Subcutaneous adipose tissue (tissue), 4 donors: Measurements from ENCODE around the gene HCFC2. TPM values are rescaled to one million over a fixed set of nuclear protein-coding genes. Genes with fewer than 3 reads are reported as not detected.

Experiments used
- total RNA-seq, 4 donors: library from RNA; depleted of rRNA; stranded (reverse); fragments of >200 nt; gene quantifications; one replicate each; pipeline ENCODE4 v1.1.0, GENCODE V29; 2016
- TF ChIP-seq, protein P1 (sequence below): fragments of 450-650 bp; IDR thresholded peaks from one replicate; pipeline ENCODE4 v1.5.1; 2016; ENCODE audit warnings: low read depth, mild to moderate bottlenecking, control low read depth, antibody characterized with exemption, moderate library complexity

Gene HCFC2
- total RNA-seq, 4 donors from 2014 or later: 23.3 to 34.7 (median 29.4) TPM

- TF ChIP-seq, protein P1, sequence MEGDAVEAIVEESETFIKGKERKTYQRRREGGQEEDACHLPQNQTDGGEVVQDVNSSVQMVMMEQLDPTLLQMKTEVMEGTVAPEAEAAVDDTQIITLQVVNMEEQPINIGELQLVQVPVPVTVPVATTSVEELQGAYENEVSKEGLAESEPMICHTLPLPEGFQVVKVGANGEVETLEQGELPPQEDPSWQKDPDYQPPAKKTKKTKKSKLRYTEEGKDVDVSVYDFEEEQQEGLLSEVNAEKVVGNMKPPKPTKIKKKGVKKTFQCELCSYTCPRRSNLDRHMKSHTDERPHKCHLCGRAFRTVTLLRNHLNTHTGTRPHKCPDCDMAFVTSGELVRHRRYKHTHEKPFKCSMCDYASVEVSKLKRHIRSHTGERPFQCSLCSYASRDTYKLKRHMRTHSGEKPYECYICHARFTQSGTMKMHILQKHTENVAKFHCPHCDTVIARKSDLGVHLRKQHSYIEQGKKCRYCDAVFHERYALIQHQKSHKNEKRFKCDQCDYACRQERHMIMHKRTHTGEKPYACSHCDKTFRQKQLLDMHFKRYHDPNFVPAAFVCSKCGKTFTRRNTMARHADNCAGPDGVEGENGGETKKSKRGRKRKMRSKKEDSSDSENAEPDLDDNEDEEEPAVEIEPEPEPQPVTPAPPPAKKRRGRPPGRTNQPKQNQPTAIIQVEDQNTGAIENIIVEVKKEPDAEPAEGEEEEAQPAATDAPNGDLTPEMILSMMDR: no peak
Observed at GRCh38 chr12:104063712-104064030, 660 bp upstream of the HCFC2 start.

DNA sequence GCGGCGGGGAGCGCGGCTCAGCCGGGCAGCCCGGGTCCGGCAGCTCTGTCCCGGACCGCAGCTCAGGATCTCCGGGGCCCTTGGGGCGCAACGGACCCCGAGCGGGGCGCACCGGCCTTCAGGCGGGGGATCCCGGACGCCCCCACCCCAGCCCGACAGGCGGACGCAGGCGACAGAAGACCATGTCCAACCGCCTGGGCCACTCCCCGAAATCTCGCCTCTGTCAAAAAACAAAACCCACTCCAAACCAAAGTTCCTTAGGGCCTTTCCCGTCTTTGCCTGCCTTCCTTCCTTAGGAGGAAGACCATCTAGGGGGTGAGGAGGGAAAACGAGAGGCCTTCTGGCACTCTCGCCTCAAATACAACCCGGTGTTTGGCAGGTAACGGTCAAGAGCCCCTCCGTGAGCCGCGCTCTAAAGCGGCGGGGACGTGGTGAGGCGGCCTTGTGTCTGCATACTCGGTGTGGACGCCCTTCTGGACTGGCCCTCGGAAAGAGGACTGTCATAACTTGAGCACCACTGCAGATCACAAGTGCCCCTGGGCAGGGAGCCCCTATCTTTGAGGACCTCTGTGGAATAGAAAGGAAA, 604 bp downstream of the HCFC2 start:
- TF ChIP-seq, protein P1: no peak

DNA sequence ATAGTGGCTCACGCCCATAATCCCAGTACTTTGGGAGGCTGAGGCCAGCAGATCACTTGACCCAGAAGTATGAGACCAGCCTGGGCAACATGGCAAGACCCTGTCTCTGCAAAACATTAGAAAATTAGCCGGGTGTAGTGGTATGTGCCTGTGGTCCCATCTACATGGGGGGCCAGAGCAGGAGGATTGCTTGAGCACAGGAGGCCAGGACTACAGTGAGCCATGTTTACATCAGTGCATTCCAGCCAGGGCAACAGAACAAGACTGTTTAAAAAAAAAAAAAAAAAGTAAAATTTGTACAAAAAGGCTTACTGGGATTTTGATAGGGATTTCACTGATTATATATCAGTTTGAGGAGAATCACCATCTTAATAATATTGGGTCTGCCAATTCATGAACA, 7.8 kb downstream of the HCFC2 start:
- TF ChIP-seq, protein P1: no peak

GRCh38 chr12:104073699-104074098, 9.4 kb downstream of the HCFC2 start:
- TF ChIP-seq, protein P1: no peak

GRCh38 chr12:104079024-104079423, 14.7 kb downstream of the HCFC2 start:
- TF ChIP-seq, protein P1: no peak

DNA sequence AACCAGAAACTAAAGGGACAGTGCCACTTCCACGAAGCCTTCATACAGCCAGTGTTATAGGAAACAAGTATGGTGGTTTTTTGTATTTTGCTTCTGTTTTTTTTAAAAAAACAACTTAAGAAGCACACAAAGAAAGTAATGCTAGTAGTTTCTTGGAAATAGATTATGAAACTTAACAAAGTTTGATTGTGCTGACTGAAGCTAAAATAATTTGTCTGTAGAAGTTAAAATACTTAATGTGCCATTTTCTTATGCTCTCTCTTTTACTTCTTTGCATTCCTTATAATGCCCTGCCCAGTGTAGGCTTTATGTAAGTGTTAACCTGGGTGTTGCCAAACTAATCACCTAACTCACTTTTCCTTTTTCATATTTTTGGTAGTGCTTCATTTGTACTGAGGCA, 16.4 kb downstream of the HCFC2 start:
- TF ChIP-seq, protein P1: no peak

GRCh38 chr12:104083769-104084475, 19.6 kb downstream of the HCFC2 start:
- TF ChIP-seq, protein P1: no peak
